Fibroblast of skin of abdomen (primary cell): ENCODE data around the gene SCGB1C2. TPM values are rescaled to one million over a fixed set of nuclear protein-coding genes. Genes with fewer than 3 reads are reported as not detected.
"Not testable (repeated sequence)": the region's sequence is repeated elsewhere in the genome, so short reads cannot be mapped to it uniquely, and the experiment has no call there.

Experiments
- DNase-seq: peaks from one replicate; pipeline ENCODE4 v3.0.0-alpha.2; 2013
- polyA plus RNA-seq, 2 experiments: library from polyadenylated mRNA; unstranded; fragments of 120-200 nt; gene quantifications; one replicate each; pipeline ENCODE4 v1.2.1, GENCODE V29; 2013; ENCODE audit not compliant: insufficient read length in 2 of 2

The SCGB1C2 gene
- not detected for polyA plus RNA-seq (2013, experiment 1 of 2; ENCODE audit: insufficient read length)
- not detected for polyA plus RNA-seq (2013, experiment 2 of 2; ENCODE audit: insufficient read length)

GRCh38 chr17:137166-137807, at the start of gene SCGB1C2:
SCGB1C2 (plus strand) TSS chr17:137569; CDS start chr17:137591, 22 bp downstream.
- DNase-seq = not testable (repeated sequence)

GRCh38 chr17:113111-113510, 24.3 kb upstream of the SCGB1C2 start:
- DNase-seq = not testable (repeated sequence)

- peak; percentile 15 for DNase-seq
These were observed 18.9 kb upstream of the SCGB1C2 start for GRCh38 chr17:118339-118917.

- DNase-seq = not testable (repeated sequence)
These were observed 3.4 kb upstream of the SCGB1C2 start for GRCh38 chr17:133932-134331.

GRCh38 chr17:134332-134785, 3.0 kb upstream of the SCGB1C2 start:
- DNase-seq = not testable (repeated sequence)

GRCh38 chr17:135022-135421, 2.3 kb upstream of the SCGB1C2 start:
- DNase-seq = not testable (repeated sequence)

- DNase-seq = not testable (repeated sequence)
These were observed 1.5 kb upstream of the SCGB1C2 start for GRCh38 chr17:135895-136294.

GRCh38 chr17:136531-136930, 838 bp upstream of the SCGB1C2 start:
- DNase-seq = not testable (repeated sequence)

- DNase-seq = not testable (repeated sequence)
These were observed 2.2 kb downstream of the SCGB1C2 start for GRCh38 chr17:139401-140205.

- peak; percentile 24 for DNase-seq
These were observed 4.8 kb downstream of the SCGB1C2 start for GRCh38 chr17:142102-142661.

- DNase-seq = no peak
These were observed 5.8 kb downstream of the SCGB1C2 start for GRCh38 chr17:142876-143784.

- peak; percentile 56 for DNase-seq
These were observed 6.5 kb downstream of the SCGB1C2 start for GRCh38 chr17:143785-144281.

- no peak for DNase-seq
These were observed 7.7 kb downstream of the SCGB1C2 start for GRCh38 chr17:144936-145670.

- DNase-seq = no peak
These were observed 8.5 kb downstream of the SCGB1C2 start for GRCh38 chr17:145671-146541.

GRCh38 chr17:146546-146945, 9.2 kb downstream of the SCGB1C2 start:
- DNase-seq = no peak

GRCh38 chr17:146983-147761, 9.8 kb downstream of the SCGB1C2 start:
- no peak for DNase-seq

- no peak for DNase-seq
These were observed 10.7 kb downstream of the SCGB1C2 start for GRCh38 chr17:147796-148740.

- DNase-seq = no peak
These were observed 11.4 kb downstream of the SCGB1C2 start for GRCh38 chr17:148757-149156.
